Esophagus muscularis mucosa (tissue), 4 donors: ENCODE results near the gene IGF2R.

Experiments
- CTCF ChIP-seq, 3 experiments: fragments of 200-600 bp in 2 of 3; fragments of 450-650 bp in 1 of 3; sonication (generic) in 2 of 3; IDR thresholded peaks; one replicate each; pipeline ENCODE4 v1.5.1; 2017 to 2019; ENCODE audit warnings: antibody characterized with exemption in 3 of 3, mild to moderate bottlenecking in 2 of 3, moderate library complexity in 1 of 3
- EP300 ChIP-seq: sonication (generic); formaldehyde crosslinking; IDR thresholded peaks from one replicate; pipeline ENCODE4 v1.6.1; 2017; ENCODE audit warnings: antibody characterized with exemption
- POLR2A ChIP-seq: fragments of 450-650 bp; IDR thresholded peaks from one replicate; pipeline ENCODE4 v1.6.1; 2017; ENCODE audit warnings: antibody characterized with exemption, moderate library complexity, mild to moderate bottlenecking, low read depth

- no peak for TF ChIP-seq CTCF (IDR thresholded peaks at IDR 0.05)
- no peak for TF ChIP-seq POLR2A
- TF ChIP-seq EP300: no peak
These were observed 79.6 kb downstream of the IGF2R start for GRCh38 chr6:160048471-160048870.
